Brain pericyte (primary cell): ENCODE data around the gene DTX1.
"Not testable (repeated sequence)": the region's sequence is repeated elsewhere in the genome, so short reads cannot be mapped to it uniquely, and the experiment has no call there.

Experiments
- DNase-seq: peaks from one replicate; pipeline ENCODE4 v3.0.0-alpha.2; 2012; ENCODE audit warnings: low read depth, low spot score

Gene DTX1

GRCh38 chr12:113114447-113115178, 58.1 kb downstream of the DTX1 start:
- no peak for DNase-seq

DNA sequence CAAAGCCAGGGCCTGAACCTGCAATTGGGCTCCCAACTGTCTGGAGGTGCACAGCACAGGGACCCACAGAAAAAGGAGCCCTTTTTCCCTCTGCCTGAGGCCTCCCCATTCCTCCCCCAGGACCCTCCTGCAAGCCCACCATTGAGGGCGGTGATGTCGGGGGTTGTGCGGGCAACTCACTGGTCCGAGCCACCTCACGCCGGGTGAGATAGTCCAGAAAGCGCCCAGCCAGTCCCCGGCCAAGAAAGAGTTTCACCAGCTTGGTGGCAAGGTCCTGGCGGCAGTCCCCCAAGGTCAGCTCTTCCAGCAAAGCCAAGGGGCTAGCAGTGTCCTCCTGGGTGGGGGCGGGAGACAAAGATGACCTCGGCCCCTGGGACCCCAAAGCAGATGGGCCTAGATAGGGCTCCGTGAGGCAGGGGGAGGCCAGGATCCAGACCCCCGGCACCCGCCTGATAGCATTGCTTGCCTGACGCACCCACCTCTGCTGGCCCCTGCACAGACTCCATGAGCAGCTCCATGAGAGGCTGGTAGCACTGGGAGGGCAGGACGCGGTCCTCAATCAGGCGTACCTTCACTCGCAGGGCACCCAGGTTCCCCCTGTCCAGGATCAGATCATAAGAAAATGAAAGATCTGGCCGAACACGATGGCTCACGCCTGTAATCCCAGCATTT, 59.1 kb downstream of the DTX1 start:
- DNase-seq: no peak

DNA sequence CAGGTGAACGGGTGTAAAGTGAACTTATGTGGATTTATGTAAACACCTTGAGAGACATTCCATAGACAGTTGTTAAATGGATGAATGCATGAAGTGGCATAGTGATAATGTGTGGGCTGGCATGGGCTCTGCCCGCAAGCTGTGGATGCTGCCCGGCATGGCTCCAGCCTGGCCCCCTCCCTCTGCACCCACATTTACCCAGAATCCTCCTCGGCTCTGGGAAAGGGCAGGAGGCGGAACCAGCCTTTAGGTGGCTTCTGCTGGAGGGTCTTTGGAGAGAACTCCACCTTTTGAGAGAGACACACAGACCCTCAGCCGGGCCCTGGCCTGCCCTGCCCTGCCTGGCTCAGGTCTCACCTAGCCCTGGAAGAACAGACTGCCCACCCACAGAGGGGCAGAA, 60.3 kb downstream of the DTX1 start:
- no peak for DNase-seq

DNA sequence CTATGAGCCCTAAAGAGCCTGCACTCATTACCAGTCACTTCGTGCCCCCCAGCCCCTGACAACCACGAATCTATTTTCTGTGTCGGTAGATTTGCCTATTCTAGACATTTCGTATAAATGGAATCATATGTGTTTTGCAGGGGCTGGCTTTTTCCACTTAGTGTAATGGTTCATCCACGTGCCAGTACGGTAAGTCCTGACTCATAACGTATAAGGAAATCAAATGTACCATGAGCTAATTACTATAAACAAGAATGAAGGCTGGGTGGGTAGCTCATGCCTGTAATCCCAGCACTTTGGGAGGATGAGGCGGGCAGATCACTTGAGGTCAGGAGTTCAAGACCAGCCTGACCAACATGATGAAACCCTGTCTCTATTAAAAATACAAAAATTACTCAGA, 61.2 kb downstream of the DTX1 start:
- DNase-seq: not testable (repeated sequence)

DNA sequence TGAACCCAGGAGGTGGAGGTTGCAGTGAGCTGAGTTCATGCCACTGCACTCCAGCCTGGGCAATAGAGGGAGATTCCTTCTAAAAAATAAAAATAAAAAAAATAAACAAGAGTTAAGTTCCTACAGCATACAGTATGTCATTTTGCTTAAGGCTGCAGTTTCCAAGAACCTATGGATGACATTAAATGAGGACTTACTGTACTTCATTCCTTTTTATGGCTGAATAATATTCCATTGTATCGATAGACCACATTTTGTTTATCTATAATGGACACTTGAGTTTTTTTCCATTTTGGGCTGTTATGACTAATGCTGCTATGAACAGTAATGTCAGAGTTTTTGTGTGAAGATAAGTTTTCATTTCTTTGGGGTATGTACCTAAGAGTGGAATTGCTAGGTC, 61.6 kb downstream of the DTX1 start:
- no peak for DNase-seq

DNA sequence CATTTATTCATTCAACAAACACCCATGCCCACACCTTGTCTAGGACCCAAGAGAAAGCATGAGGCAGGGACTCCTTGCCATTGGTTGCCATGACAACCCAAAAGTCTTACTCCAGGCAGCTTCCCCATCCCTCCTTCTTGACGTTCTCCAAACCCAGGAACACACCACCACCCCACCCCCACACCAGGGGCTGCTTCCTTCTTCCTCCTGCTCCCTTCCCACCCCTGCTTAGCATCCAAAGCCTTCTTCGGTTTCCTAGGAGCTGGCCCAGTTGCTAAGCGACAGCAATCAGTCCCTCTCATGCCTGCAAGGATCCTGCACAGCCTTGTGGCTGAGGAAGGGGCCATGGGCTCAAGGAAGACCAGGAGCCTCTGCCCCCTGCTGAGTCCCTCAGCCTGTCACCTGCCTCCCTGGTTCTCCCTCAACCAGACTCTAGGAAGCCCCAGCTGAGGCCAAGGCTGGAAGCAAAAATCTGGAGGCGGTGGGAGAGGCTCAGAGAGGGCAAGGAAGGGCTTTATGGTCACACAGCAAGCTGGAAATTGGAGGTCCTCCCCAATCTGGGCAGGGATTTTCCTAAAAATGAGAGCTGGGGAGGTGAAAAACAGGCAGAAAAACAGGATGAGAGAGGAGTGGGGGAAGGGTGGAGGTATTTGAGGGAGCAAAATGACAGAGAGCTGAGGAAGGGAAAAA, 63.6 kb downstream of the DTX1 start:
- no peak for DNase-seq

- DNase-seq: no peak
Measured at GRCh38 chr12:113120670-113121370, 64.3 kb downstream of the DTX1 start.

GRCh38 chr12:113127791-113128199, 71.3 kb downstream of the DTX1 start:
- DNase-seq: no peak

DNA sequence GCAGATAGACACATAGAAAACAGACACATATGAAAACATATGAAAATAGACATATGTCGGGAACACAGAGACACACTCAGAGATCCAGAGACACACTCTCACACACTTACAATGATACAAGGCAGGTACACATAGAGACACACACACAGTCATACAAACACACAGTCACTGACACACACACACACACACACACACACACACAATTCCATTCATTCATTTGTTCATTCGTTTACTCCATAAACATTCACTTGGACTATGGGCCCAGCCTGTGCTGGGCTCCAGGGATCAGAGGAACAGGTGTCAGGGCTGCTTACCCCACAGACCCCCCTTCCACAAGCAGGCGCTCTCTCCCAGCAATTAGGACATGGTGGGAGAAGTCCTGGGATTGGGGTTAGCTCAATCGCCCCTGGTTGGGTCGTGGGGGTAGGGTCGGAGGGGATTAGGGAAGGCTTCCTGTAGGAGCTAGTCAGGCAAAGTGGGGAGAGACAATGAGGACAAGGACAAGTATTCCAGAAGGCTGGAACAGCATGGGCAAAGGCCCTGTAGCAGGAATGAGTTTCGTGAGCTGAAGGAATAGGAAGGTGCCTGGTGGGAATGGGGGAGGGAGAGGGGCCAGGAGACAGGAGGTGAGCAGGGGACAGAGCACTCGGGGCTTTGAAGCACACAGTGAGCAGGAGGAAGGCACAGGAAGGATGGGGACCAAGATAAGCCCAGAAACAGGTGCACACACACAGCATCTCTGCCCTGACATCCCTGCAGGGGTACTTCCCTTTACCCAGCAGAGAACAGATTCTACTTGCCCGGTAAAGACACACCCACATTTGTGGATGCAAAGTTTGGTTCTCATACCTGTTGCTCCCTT, 72.5 kb downstream of the DTX1 start:
- DNase-seq: no peak

DNA sequence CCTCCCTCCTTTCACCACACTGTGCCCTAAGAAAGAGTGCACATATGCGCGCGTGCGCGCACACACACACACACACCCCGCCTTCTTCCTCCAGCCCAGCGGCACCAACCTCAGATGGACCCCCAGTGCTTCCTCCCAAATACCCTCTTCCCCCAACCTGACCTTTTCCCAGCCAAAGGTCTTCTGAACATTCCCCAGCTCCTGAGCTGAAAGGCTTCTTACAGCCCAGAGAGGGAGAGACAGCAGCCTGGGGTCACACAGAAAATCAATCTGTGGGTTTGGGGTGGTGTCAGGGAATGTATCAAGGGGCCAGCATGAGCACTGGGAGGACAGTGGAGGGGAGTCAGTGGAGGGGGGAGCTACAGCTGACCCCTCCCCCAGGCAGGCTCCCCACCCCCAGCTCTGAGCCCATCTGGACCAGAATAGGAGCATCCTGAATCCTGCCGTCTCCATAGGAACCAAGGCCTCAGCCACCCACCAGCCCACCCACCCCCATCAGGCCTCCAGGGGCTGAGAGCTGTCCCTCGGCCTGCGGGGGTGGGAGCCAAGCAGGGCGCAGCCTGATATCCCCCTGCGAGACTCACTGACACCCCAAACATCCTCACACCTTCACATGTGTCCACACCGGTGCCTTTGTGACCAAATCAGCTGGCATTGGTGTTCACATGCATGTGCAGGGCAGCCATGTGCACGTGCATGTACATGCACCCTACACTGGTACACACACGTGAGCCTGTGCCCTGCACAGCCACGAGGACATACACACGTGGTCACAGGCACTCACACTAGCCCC, 73.3 kb downstream of the DTX1 start:
- DNase-seq: no peak

DNA sequence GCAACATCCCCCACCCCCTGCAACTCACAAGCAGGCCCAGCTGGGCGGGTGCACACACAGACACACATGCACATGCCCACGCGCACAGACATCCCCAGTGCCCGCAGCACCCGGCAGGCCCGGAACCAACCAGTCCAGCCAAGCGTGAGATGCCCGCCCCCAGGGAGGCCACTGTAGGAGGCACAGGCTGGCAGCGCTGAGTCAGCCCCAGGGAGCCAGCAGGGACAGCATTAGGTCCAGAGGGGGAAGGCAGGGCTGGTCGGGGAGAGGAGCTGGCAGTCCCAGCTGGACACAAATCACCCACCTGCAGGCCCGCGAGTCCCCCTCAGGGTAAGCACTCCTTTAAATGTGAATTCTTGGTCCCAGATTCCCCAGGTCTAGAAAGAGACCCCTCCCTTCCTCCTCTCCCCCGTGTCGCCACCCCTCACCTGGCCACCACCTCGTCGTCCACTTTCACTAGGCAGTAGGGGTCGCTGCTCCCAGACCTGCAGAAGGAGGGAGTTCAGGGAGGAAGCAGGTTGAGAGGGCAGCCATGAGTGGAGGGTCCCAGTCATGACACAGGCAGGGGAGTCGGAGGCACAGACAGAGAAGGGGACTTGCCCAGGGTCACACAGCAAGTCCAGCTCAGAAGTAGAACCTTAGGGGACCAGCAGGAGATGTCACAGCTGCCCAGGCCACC, 74.1 kb downstream of the DTX1 start:
- DNase-seq: no peak

- DNase-seq: no peak
Measured at GRCh38 chr12:113131556-113131955, 75.0 kb downstream of the DTX1 start.

GRCh38 chr12:113133036-113133435, 76.5 kb downstream of the DTX1 start:
- no peak for DNase-seq

GRCh38 chr12:113133666-113134065, 77.1 kb downstream of the DTX1 start:
- no peak for DNase-seq

- no peak for DNase-seq
Measured at GRCh38 chr12:113134071-113134470, 77.5 kb downstream of the DTX1 start.

DNA sequence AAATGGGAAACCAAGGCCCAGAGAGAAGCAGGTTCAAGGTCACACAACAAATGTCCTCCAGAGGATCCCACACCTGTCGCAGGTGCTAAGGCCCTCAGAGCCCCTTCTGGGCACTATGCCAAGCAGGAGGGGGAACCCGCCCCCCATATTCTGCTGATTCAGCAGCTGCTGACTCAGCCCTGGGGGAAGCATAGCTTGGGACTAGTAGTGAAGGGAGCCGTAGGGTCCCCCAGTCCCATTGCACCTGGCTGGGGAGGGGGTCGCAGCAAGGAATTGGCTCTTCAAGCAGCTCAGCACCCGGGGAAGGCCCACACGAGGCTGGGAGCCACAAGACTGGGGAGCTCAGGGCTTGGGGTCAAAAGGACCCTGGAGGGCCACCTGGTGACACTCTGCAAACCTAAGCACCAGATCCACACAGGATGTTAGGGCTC, 78.0 kb downstream of the DTX1 start:
- no peak for DNase-seq

DNA sequence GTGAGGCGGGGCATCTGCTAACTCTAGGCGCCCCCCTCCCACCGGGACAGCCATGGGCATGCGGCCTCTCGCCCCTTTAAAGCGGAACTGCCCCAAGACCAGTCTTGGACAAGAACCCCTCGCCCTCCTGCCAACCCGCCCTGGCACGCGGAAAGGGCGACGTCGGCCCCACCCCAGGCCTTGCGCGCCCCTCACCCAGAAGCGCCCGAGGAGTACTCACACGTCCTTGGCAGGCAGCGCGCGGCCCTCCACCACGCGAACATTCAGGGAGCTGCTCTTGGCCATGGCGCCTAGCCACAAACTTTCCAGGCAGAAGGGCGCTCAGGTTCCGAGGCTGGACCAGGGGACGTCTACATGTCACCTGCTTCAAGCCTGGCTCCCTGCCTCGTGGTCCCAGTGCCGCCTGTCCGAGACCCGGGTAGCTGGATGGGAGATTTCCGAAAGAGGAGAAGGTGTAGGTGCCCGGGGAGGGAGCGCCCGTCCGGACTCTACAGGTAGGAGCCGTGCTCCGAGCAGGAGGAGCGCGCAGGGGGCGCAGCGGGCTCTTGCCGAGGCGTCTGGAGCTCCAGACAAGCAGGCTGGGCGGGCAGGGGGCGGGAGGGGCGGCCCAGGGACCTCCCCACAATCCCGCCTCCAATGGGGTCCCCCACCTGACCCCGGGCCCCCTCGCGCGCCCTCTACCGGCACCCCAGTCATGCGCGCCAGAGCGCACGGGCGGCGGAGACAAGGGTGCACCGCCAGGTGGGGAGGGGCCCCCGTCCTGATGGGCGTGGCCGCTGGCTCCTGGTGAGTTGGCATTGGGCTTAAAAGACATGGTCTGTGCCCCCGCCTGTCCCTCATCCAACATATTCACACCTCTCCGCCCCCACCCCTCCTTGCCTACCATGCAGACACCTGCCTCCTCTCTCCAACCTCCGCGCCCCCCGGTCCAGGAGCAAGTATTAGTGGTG, 78.9 kb downstream of the DTX1 start, which contains the start of gene RASAL1:
RASAL1 (minus strand) TSS at position 584 of the 950 bp plus-strand sequence; CDS start at position 285, 299 bp downstream.
- no peak for DNase-seq
